NT2/D1 (cell line): Measurements from ENCODE around the gene TENM3.

Experiments
- SUZ12 ChIP-seq: IDR thresholded peaks from 2 replicates; pipeline ENCODE4 v1.6.1; 2011; ENCODE audit not compliant: insufficient read length, insufficient read depth; ENCODE audit errors: extremely low read depth
- YY1 ChIP-seq: IDR thresholded peaks from 2 replicates; pipeline ENCODE4 v1.6.1; 2011; ENCODE audit not compliant: insufficient read length, insufficient read depth

DNA sequence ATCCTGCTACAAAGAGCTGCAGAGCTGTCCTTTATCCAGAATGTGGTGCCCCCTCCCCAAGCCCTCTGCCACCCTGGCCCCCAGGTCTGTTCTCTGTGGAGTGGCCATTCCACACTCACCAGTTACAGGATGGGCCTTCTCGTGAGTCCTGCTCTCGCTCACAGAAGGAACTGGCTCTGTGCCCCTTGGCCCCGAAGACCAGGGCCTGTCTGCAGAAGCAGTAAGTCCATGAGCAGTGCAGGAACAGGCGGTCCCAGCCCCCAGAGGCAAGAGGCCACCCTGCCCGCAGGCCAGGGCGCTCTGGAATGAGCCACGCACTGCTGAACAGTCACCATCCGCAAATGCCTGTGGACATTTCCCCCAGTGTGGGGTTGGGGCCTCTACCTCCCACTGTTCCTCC lies 581.8 kb downstream of the TENM3 start:
- TF ChIP-seq YY1 (no peak), SUZ12 (no peak)
